ENCODE data around the gene PRPF4.

DNA sequence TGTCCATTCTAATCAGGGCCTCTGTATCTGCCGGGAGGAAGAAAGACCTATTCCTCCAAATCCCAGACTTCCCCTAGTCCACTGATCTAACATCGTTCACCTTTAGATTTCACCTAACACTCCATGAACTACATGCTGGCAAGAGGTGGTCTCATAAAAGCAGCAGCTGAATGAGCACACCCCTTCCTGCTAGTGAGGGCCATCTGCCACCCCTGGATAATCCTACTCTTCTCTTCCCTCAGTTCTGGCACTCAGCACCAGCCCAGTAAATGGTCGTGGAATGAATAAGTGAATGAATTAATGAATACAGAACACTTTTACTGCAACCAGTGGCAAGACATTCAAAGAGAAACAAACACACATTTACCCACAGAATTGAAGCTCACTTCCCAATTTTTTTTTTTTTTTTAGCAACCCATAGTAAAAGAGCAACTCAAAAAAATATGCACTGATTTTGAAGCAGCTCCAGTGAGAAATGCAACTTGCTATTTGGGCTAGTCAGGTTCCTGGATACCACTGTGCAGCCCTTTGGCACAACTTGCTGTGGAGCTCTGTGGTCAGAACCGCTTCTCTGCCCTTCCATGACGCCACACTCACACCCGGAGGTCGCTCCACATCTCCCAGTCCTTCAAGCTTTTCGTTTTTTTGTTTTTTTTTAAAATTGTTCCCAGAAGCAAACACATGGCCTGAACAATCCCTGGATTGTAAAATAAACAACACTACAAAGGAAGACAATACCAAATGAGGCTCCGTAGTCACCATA lies 21.5 kb downstream of the PRPF4 start:
- TF ChIP-seq, protein P1, sequence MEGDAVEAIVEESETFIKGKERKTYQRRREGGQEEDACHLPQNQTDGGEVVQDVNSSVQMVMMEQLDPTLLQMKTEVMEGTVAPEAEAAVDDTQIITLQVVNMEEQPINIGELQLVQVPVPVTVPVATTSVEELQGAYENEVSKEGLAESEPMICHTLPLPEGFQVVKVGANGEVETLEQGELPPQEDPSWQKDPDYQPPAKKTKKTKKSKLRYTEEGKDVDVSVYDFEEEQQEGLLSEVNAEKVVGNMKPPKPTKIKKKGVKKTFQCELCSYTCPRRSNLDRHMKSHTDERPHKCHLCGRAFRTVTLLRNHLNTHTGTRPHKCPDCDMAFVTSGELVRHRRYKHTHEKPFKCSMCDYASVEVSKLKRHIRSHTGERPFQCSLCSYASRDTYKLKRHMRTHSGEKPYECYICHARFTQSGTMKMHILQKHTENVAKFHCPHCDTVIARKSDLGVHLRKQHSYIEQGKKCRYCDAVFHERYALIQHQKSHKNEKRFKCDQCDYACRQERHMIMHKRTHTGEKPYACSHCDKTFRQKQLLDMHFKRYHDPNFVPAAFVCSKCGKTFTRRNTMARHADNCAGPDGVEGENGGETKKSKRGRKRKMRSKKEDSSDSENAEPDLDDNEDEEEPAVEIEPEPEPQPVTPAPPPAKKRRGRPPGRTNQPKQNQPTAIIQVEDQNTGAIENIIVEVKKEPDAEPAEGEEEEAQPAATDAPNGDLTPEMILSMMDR (conservative IDR thresholded peaks at IDR 0.05; ENCODE audit: low read length): no peak
- no peak for TF ChIP-seq EZH2phosphoT487 (IDR thresholded peaks at IDR 0.05; ENCODE audit: borderline replicate concordance, low read depth, low read length)

Data from OCI-LY7 (cell line).